GM12892 (cell line): ENCODE results near the gene HMOX2.

Experiments used
- POLR2A ChIP-seq: IDR thresholded peaks from 2 replicates; pipeline ENCODE4 v1.6.1; 2011; ENCODE audit warnings: low read depth, low read length, control low read depth
- POLR2AphosphoS5 ChIP-seq: IDR thresholded peaks from 2 replicates; pipeline ENCODE4 v1.6.1; 2011; ENCODE audit warnings: low read depth, low read length, control low read depth
- TAF1 ChIP-seq: IDR thresholded peaks from 2 replicates; pipeline ENCODE4 v1.6.1; 2011; ENCODE audit warnings: low read depth, mild to moderate bottlenecking, control low read depth, low read length, borderline replicate concordance

DNA sequence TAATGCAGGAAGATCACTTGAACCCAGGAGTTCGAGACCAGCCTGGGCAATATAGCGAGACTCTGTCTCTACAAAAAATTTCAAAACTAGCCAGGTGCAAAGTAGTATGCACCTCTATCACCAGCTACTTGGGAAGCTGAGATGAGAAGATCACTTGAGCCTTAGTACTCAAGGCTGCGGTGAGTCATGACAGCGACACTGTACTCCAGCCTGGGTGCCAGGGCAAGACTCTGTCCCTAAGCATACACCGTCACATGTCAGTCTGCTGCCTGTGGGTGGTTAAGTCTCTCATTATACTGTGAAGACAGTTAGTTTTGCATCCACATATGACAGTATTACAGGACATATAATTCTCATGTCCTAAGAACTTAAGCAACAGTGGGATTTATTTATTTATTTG lies 23.5 kb upstream of the HMOX2 start:
- TF ChIP-seq TAF1 (no peak), POLR2AphosphoS5 (no peak), POLR2A (no peak)
